Esophagus squamous epithelium (tissue), 4 donors: ENCODE measurements around the gene SMPX.

ENCODE experiments used
- CTCF ChIP-seq, 6 experiments: fragments of 450-650 bp in 4 of 6; fragments of 200-600 bp in 2 of 6; sonication (generic) in 2 of 6; IDR thresholded peaks; one replicate each; pipeline ENCODE4 v1.5.1; 2016 to 2019; ENCODE audit warnings: antibody characterized with exemption in 6 of 6, mild to moderate bottlenecking in 4 of 6, moderate library complexity in 4 of 6
- POLR2A ChIP-seq, 4 donors: fragments of 450-650 bp; IDR thresholded peaks; one replicate each; pipeline ENCODE4 v1.6.1; 2017; ENCODE audit warnings: antibody characterized with exemption in 4 of 4, mild to moderate bottlenecking in 4 of 4, moderate library complexity in 3 of 4

GRCh38 chrX:21725496-21725895 is 32.4 kb downstream of the SMPX start:
- TF ChIP-seq CTCF (IDR thresholded peaks at IDR 0.05): peak in 1 of 6 experiments; percentile 16
- no peak for TF ChIP-seq POLR2A (IDR thresholded peaks at IDR 0.05)
